OCI-LY3 (cell line): Measurements from ENCODE around the gene CMPK2.
"Not testable (repeated sequence)": the region's sequence is repeated elsewhere in the genome, so short reads cannot be mapped to it uniquely, and the experiment has no call there.

Source experiments
- H2AFZ ChIP-seq: fragments of 200-600, 300-600 bp; shearing (Covaris generic); 2 replicates; pipeline ENCODE4 v1.6.0; 2014; ENCODE audit warnings: antibody characterized with exemption, low read depth, low read length
- H3K27ac ChIP-seq: fragments of 200-600, 300-600 bp; sonication (generic); 2 replicates; pipeline ENCODE4 v1.5.1; 2014; ENCODE audit warnings: mild to moderate bottlenecking, low read length, moderate library complexity, mixed read lengths
- H3K27me3 ChIP-seq: fragments of 200-600, 300-600 bp; sonication (generic); 2 replicates; pipeline ENCODE4 v1.6.1; 2014; ENCODE audit warnings: low read depth, low read length, mixed read lengths
- H3K36me3 ChIP-seq: fragments of 200-600, 300-600 bp; sonication (generic); replicated peaks from 2 replicates; pipeline ENCODE3; 2014; ENCODE audit warnings: low read depth, low read length, mixed read lengths
- H3K4me1 ChIP-seq: fragments of 300-600, 200-600 bp; sonication (generic); 2 replicates; pipeline ENCODE4 v1.6.1; 2014; ENCODE audit warnings: low read length, mixed read lengths
- H3K4me2 ChIP-seq: fragments of 200-600, 300-600 bp; sonication (generic); 2 replicates; pipeline ENCODE4 v1.6.1; 2014; ENCODE audit warnings: low read length, mixed read lengths
- H3K4me3 ChIP-seq: fragments of 300-600, 200-600 bp; sonication (generic); 2 replicates; pipeline ENCODE4 v1.5.1; 2014; ENCODE audit warnings: antibody characterized with exemption, mild to moderate bottlenecking, low read length, moderate library complexity
- H3K79me2 ChIP-seq: fragments of 300-600, 200-600 bp; shearing (Covaris generic); 2 replicates; pipeline ENCODE4 v1.6.1; 2014; ENCODE audit warnings: mild to moderate bottlenecking, low read length, mixed read lengths
- H3K9ac ChIP-seq: fragments of 300-600, 200-600 bp; shearing (Covaris generic); 2 replicates; pipeline ENCODE4 v1.6.0; 2014; ENCODE audit warnings: mild to moderate bottlenecking, low read length, moderate library complexity
- H3K9me3 ChIP-seq: fragments of 200-600, 300-600 bp; shearing (Covaris generic); 2 replicates; pipeline ENCODE4 v1.6.1; 2014; ENCODE audit warnings: low read length, mixed read lengths; ENCODE audit not compliant: insufficient read depth
- H4K20me1 ChIP-seq: fragments of 200-600, 300-600 bp; sonication (generic); 2 replicates; pipeline ENCODE4 v1.6.1; 2016; ENCODE audit warnings: low read length, mixed read lengths; ENCODE audit not compliant: insufficient read depth
- CTCF ChIP-seq: fragments of 200-600, 300-600 bp; sonication (generic); IDR thresholded peaks from 2 replicates; pipeline ENCODE4 v1.5.1; 2014; ENCODE audit warnings: antibody characterized with exemption, low read length, low read depth
- EZH2phosphoT487 ChIP-seq: fragments of 200-600 bp; shearing (Covaris generic); IDR thresholded peaks from 2 replicates; pipeline ENCODE4 v1.6.1; 2018; ENCODE audit warnings: antibody characterized with exemption, mixed run types, low read depth

CMPK2 gene

GRCh38 chr2:6860296-6860695 lies 5.4 kb downstream of the CMPK2 start:
- Histone ChIP-seq H3K79me2 (no peaks in the 10 kb centered on the region), H4K20me1 (no peaks in the 10 kb centered on the region), H3K9ac (no peak overlapping the region), H3K36me3 (no peaks in the 10 kb centered on the region), H2AFZ (no peak overlapping the region), H3K27ac (no peak overlapping the region), H3K27me3 (no peaks in the 10 kb centered on the region), H3K4me2 (no peak overlapping the region), H3K4me1 (no peaks in the 10 kb centered on the region), H3K9me3 (no peaks in the 10 kb centered on the region), H3K4me3 (no peak overlapping the region)
- TF ChIP-seq CTCF (no peak), EZH2phosphoT487 (no peak)

- not testable (repeated sequence) for H2AFZ ChIP-seq, H3K4me1 ChIP-seq, H3K27ac ChIP-seq, H4K20me1 ChIP-seq, H3K4me2 ChIP-seq, H3K36me3 ChIP-seq, H3K27me3 ChIP-seq, H3K9ac ChIP-seq, H3K79me2 ChIP-seq, H3K4me3 ChIP-seq, H3K9me3 ChIP-seq
Observed at GRCh38 chr2:6858466-6859027, 7.2 kb downstream of the CMPK2 start.

- TF ChIP-seq EZH2phosphoT487: no peak
- no peak for TF ChIP-seq CTCF
- no peaks in the 10 kb centered on the region for H3K27me3 ChIP-seq
- H3K4me1 ChIP-seq: no peaks in the 10 kb centered on the region
- no peak overlapping the region for H3K27ac ChIP-seq
- H3K36me3 ChIP-seq: no peaks in the 10 kb centered on the region
- H3K9ac ChIP-seq: no peak overlapping the region
- H3K4me3 ChIP-seq: no peak overlapping the region
- H4K20me1 ChIP-seq: no peaks in the 10 kb centered on the region
- no peaks in the 10 kb centered on the region for H3K79me2 ChIP-seq
- no peak overlapping the region for H2AFZ ChIP-seq
- no peak overlapping the region for H3K4me2 ChIP-seq
- H3K9me3 ChIP-seq: no peaks in the 10 kb centered on the region
Observed at GRCh38 chr2:6856548-6856920, 9.2 kb downstream of the CMPK2 start.

GRCh38 chr2:6855860-6856547 lies 9.7 kb downstream of the CMPK2 start:
- no peaks in the 10 kb centered on the region for H3K79me2 ChIP-seq
- H3K4me1 ChIP-seq: no peaks in the 10 kb centered on the region
- H3K27me3 ChIP-seq: no peaks in the 10 kb centered on the region
- TF ChIP-seq CTCF: no peak
- TF ChIP-seq EZH2phosphoT487: no peak
- no peak overlapping the region for H3K4me2 ChIP-seq
- H3K9me3 ChIP-seq: no peaks in the 10 kb centered on the region
- H2AFZ ChIP-seq: no peak overlapping the region
- no peak overlapping the region for H3K4me3 ChIP-seq
- H3K36me3 ChIP-seq: no peaks in the 10 kb centered on the region
- H4K20me1 ChIP-seq: no peaks in the 10 kb centered on the region
- H3K27ac ChIP-seq: no peak overlapping the region
- no peak overlapping the region for H3K9ac ChIP-seq

- Histone ChIP-seq H3K9ac (no peak overlapping the region), H3K4me1 (no peaks in the 10 kb centered on the region), H2AFZ (no peak overlapping the region), H4K20me1 (no peaks in the 10 kb centered on the region), H3K9me3 (no peaks in the 10 kb centered on the region), H3K27ac (no peak overlapping the region), H3K36me3 (no peaks in the 10 kb centered on the region), H3K27me3 (no peaks in the 10 kb centered on the region), H3K4me3 (no peak overlapping the region), H3K79me2 (no peaks in the 10 kb centered on the region), H3K4me2 (no peak overlapping the region)
- TF ChIP-seq EZH2phosphoT487 (no peak), CTCF (no peak)
Observed at GRCh38 chr2:6854416-6854815, 11.3 kb downstream of the CMPK2 start.
